ENCODE data around the gene ALPP. TPM values are rescaled to one million over a fixed set of nuclear protein-coding genes. Genes with fewer than 3 reads are reported as not detected.
A peak's percentile ranks its signal among the peaks of the same experiment; 100 is the strongest.
"Not testable (repeated sequence)": the region's sequence is repeated elsewhere in the genome, so short reads cannot be mapped to it uniquely, and the experiment has no call there.

ALPP gene
- total RNA-seq, 1 donor from 2014 or later = not detected

DNA sequence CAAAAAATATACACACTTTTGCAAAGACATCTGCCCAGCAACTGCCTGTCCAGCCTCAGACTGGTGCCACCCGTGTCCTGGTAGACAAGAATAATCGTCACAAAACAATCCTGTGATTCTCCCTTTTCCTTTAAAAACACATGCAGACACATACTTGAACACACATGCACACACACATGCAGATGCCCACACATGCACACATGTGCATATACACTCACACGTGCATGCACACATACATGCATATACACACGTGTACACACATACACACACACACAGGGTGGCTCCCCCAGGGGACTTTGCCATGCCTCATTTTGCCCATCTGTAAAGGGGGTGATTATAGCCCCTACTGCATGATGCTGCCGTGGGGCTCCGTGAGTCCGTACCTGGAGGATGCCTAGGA is 24.9 kb upstream of the ALPP start:
- Histone ChIP-seq H3K36me3 (no peaks in the 10 kb centered on the region), H3K4me1 (peaks cover 20% of the 10 kb centered on the region), H3K9me3 (no peaks in the 10 kb centered on the region), H3K27ac (no peak overlapping the region), H3K4me3 (no peak overlapping the region), H3K27me3 (peaks cover 7% of the 10 kb centered on the region)
- intact Hi-C loops (cut with DNase I) = no loop called here
- no peak for DNase-seq (ENCODE audit: extremely low spot score in 2 of 2)
- TF ChIP-seq POLR2AphosphoS5 (IDR thresholded peaks at IDR 0.05; ENCODE audit: insufficient read depth in 1 of 2, low read depth in 1 of 2) = no peak
- no peak for TF ChIP-seq POLR2A (IDR thresholded peaks at IDR 0.05)
- TF ChIP-seq, protein P1, sequence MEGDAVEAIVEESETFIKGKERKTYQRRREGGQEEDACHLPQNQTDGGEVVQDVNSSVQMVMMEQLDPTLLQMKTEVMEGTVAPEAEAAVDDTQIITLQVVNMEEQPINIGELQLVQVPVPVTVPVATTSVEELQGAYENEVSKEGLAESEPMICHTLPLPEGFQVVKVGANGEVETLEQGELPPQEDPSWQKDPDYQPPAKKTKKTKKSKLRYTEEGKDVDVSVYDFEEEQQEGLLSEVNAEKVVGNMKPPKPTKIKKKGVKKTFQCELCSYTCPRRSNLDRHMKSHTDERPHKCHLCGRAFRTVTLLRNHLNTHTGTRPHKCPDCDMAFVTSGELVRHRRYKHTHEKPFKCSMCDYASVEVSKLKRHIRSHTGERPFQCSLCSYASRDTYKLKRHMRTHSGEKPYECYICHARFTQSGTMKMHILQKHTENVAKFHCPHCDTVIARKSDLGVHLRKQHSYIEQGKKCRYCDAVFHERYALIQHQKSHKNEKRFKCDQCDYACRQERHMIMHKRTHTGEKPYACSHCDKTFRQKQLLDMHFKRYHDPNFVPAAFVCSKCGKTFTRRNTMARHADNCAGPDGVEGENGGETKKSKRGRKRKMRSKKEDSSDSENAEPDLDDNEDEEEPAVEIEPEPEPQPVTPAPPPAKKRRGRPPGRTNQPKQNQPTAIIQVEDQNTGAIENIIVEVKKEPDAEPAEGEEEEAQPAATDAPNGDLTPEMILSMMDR (IDR thresholded peaks at IDR 0.05) = no peak

DNA sequence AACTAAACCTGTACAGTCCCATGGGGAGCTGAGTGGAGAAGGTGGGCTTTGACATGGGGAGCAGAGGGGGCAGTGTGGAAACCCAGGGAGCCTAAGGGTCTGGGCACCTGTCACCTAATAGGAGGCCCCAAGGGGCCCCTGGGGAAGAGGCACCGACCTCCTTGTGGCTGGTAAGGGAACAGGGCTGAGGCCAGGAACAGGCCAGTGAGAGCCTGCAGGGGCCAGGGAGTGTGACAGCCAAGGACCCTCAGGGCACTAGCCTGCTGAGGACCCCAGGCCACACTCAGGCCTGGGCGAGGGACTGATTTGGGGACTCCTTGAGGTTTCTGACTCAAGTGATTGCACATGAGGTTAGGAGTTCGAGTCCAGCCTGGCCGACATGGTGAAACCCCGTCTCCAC is 24.5 kb upstream of the ALPP start:
- no peak overlapping the region for H3K4me3 ChIP-seq
- TF ChIP-seq POLR2A (IDR thresholded peaks at IDR 0.05) (no peak), POLR2AphosphoS5 (IDR thresholded peaks at IDR 0.05; ENCODE audit: insufficient read depth in 1 of 2, low read depth in 1 of 2) (no peak)
- TF ChIP-seq, protein P1 (IDR thresholded peaks at IDR 0.05) = no peak
- peaks cover 7% of the 10 kb centered on the region for H3K27me3 ChIP-seq
- no peaks in the 10 kb centered on the region for H3K36me3 ChIP-seq
- intact Hi-C loops (cut with DNase I) = no loop called here
- H3K4me1 ChIP-seq = peaks cover 20% of the 10 kb centered on the region
- H3K9me3 ChIP-seq = no peaks in the 10 kb centered on the region
- DNase-seq (ENCODE audit: extremely low spot score in 2 of 2) = no peak
- H3K27ac ChIP-seq = no peak overlapping the region

DNA sequence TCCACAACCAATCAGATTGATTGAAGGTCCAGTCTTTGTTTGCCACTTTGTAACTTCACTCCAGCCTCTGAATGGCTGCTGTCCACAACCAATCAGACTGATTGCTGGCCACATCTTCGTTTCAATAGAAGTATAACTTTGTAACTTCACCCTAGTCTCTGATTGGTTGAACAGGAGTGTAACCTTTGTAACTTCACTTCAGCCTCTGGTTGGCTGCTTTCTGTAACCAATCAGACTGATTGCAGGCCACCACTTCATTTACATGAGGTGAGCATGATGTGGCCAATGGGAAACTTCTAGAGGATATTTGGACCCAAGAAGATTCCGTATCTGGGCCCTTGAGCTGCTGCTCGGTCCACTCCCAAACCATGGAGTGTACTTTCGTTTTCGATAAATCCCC is 16.9 kb upstream of the ALPP start:
- Histone ChIP-seq H3K9me3 (no peaks in the 10 kb centered on the region), H3K4me1 (peaks cover 7% of the 10 kb centered on the region), H3K36me3 (no peaks in the 10 kb centered on the region), H3K27ac (no peak overlapping the region), H3K4me3 (no peak overlapping the region), H3K27me3 (no peaks in the 10 kb centered on the region)
- intact Hi-C loops (cut with DNase I) = no loop called here
- DNase-seq (ENCODE audit: extremely low spot score in 2 of 2) = no peak
- TF ChIP-seq POLR2A (IDR thresholded peaks at IDR 0.05) = no peak
- TF ChIP-seq, protein P1 (IDR thresholded peaks at IDR 0.05) = no peak
- TF ChIP-seq POLR2AphosphoS5 (IDR thresholded peaks at IDR 0.05; ENCODE audit: insufficient read depth in 1 of 2, low read depth in 1 of 2) = no peak

- Histone ChIP-seq H3K27me3 (no peaks in the 10 kb centered on the region), H3K36me3 (no peaks in the 10 kb centered on the region), H3K4me3 (no peak overlapping the region), H3K9me3 (no peaks in the 10 kb centered on the region), H3K4me1 (peaks cover 7% of the 10 kb centered on the region), H3K27ac (no peak overlapping the region)
- no peak for DNase-seq (ENCODE audit: extremely low spot score in 2 of 2)
- intact Hi-C loops (cut with DNase I) = no loop called here
- TF ChIP-seq, protein P1 (IDR thresholded peaks at IDR 0.05) = no peak
- TF ChIP-seq POLR2A (IDR thresholded peaks at IDR 0.05) = no peak
- no peak for TF ChIP-seq POLR2AphosphoS5 (IDR thresholded peaks at IDR 0.05; ENCODE audit: insufficient read depth in 1 of 2, low read depth in 1 of 2)
Measured at GRCh38 chr2:232362174-232362900, 16.2 kb upstream of the ALPP start.

GRCh38 chr2:232363064-232363783 is 15.3 kb upstream of the ALPP start:
- DNase-seq (ENCODE audit: extremely low spot score in 2 of 2); intact Hi-C loops (cut with DNase I); H3K36me3 ChIP-seq; H3K9me3 ChIP-seq; H3K27me3 ChIP-seq; H3K4me1 ChIP-seq; H3K27ac ChIP-seq: not testable (repeated sequence)
- peak overlapping the region in 1 of 2 donors; percentile 16 for H3K4me3 ChIP-seq

Data from vagina (tissue), 2 donors.